ENCODE measurements around the gene PRLR.
"Not testable (repeated sequence)": the region's sequence is repeated elsewhere in the genome, so short reads cannot be mapped to it uniquely, and the experiment has no call there.

PRLR gene

DNA sequence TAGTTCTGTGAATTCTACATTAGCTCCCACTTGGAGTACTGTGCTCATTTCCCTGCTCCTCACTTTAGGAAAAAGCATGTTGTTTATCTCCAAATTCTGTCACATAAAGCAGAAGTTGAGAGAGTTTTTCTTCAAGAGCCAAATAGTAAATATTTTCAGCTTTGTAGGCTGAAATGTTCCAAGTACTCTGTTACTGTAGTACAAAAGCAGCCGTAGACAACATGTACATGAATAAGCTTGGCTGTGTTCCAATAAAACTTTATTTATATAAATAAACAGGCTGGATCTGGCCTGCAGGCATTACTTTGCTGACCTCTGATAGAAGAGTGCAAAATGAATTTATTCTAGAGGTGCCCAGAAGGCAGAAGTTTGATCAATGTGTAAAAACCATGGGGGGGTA is 109.6 kb downstream of the PRLR start:
- Histone ChIP-seq H3K9ac (ENCODE audit: low read depth in 1 of 2, low read length in 2 of 2) (no peak overlapping the region), H3K9me3 (ENCODE audit: control insufficient read depth in 2 of 2, low read length in 2 of 2) (no peaks in the 10 kb centered on the region), H3K4me3 (ENCODE audit: low read length in 2 of 2) (no peak overlapping the region)

DNA sequence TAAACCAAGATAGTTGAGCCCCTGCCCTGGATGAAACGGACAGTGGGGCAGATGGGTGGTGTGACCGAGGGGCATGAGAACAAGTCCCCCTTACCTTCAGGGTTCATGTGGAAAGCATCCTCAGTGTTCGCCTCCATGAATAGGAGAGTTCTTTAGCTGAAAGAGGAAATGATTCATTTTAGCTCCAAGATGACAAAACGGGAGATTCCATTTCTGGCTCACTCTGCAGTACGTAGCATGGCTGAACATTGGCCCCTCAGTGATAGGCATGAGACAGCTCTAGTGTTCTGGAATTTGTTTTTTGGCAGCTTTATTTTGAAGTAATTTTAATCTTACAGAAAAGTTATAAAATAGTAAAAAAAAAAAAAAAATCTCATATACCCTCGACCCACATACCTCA is 112.3 kb downstream of the PRLR start:
- Histone ChIP-seq H3K27me3 (ENCODE audit: control insufficient read depth in 2 of 2, insufficient read depth in 2 of 2, low read length in 2 of 2) (no peaks in the 10 kb centered on the region), H3K4me3 (ENCODE audit: low read length in 2 of 2) (no peak overlapping the region), H3K27ac (ENCODE audit: low read depth in 2 of 2, low read length in 2 of 2) (no peak overlapping the region), H3K9me3 (ENCODE audit: control insufficient read depth in 2 of 2, low read length in 2 of 2) (no peaks in the 10 kb centered on the region), H3K4me1 (ENCODE audit: control insufficient read depth in 2 of 2, insufficient read depth in 2 of 2, low read length in 2 of 2) (peaks cover 0 to 5% of the 10 kb centered on the region in 2 donors), H3K36me3 (ENCODE audit: control insufficient read depth in 2 of 2, insufficient read depth in 2 of 2, low read length in 2 of 2) (no peaks in the 10 kb centered on the region), H3K9ac (ENCODE audit: low read depth in 1 of 2, low read length in 2 of 2) (no peak overlapping the region)

More for the DNA sequence above, 109.6 kb downstream of the PRLR start:
- H3K27me3 ChIP-seq (ENCODE audit: control insufficient read depth in 2 of 2, insufficient read depth in 2 of 2, low read length in 2 of 2) = no peaks in the 10 kb centered on the region
- no peaks in the 10 kb centered on the region for H3K4me1 ChIP-seq (ENCODE audit: control insufficient read depth in 2 of 2, insufficient read depth in 2 of 2, low read length in 2 of 2)
- H3K36me3 ChIP-seq (ENCODE audit: control insufficient read depth in 2 of 2, insufficient read depth in 2 of 2, low read length in 2 of 2) = no peaks in the 10 kb centered on the region
- H3K27ac ChIP-seq (ENCODE audit: low read depth in 2 of 2, low read length in 2 of 2) = no peak overlapping the region

DNA sequence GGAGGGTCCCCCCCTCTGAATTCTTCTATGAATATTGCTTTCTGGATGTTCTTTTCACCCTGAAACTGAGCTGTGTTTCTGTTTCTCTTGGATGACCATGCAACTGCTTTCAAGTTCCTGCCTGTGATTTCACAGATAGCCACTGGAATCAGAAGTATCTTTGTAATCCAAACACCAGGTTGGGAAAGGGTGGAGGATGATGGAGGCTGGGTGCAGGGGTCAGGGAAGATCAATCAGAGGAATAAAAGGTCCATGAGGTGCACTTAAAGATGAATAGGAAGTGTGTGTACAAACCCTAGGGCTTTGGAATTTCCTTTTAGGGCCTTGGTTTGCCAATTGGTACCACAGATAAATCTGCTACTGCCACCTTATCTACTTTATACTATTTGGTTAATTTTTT is 114.4 kb downstream of the PRLR start:
- no peak overlapping the region for H3K4me3 ChIP-seq (ENCODE audit: low read length in 2 of 2)
- peaks cover 0 to 5% of the 10 kb centered on the region in 2 donors for H3K4me1 ChIP-seq (ENCODE audit: control insufficient read depth in 2 of 2, insufficient read depth in 2 of 2, low read length in 2 of 2)
- H3K27me3 ChIP-seq (ENCODE audit: control insufficient read depth in 2 of 2, insufficient read depth in 2 of 2, low read length in 2 of 2) = no peaks in the 10 kb centered on the region
- H3K9me3 ChIP-seq (ENCODE audit: control insufficient read depth in 2 of 2, low read length in 2 of 2) = no peaks in the 10 kb centered on the region
- H3K36me3 ChIP-seq (ENCODE audit: control insufficient read depth in 2 of 2, insufficient read depth in 2 of 2, low read length in 2 of 2) = no peaks in the 10 kb centered on the region
- H3K27ac ChIP-seq (ENCODE audit: low read depth in 2 of 2, low read length in 2 of 2) = no peak overlapping the region
- no peak overlapping the region for H3K9ac ChIP-seq (ENCODE audit: low read depth in 1 of 2, low read length in 2 of 2)

DNA sequence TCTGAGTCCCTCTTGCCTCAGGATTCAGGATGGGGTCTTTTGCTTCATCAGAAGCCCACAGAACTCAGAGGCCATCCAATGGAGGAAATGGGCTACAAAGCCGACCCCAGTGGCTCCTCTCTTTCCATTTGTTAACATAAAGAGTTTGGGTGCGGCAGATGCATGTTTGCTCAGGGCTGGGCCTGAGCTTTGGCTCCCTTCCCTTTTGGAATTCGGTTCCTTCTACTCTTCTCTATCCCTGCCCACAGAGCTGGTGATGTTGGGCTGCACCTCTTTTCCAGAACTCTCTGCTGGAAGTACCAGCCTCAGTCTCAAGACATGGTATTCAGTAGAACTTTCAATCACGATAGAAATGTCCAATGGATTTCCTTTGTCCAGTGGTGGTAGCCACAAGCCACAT is 115.6 kb downstream of the PRLR start:
- H3K9ac ChIP-seq (ENCODE audit: low read depth in 1 of 2, low read length in 2 of 2) = no peak overlapping the region
- no peaks in the 10 kb centered on the region for H3K27me3 ChIP-seq (ENCODE audit: control insufficient read depth in 2 of 2, insufficient read depth in 2 of 2, low read length in 2 of 2)
- H3K4me3 ChIP-seq (ENCODE audit: low read length in 2 of 2) = no peak overlapping the region
- no peaks in the 10 kb centered on the region for H3K36me3 ChIP-seq (ENCODE audit: control insufficient read depth in 2 of 2, insufficient read depth in 2 of 2, low read length in 2 of 2)
- no peak overlapping the region for H3K27ac ChIP-seq (ENCODE audit: low read depth in 2 of 2, low read length in 2 of 2)
- H3K9me3 ChIP-seq (ENCODE audit: control insufficient read depth in 2 of 2, low read length in 2 of 2) = no peaks in the 10 kb centered on the region
- peaks cover 0 to 5% of the 10 kb centered on the region in 2 donors for H3K4me1 ChIP-seq (ENCODE audit: control insufficient read depth in 2 of 2, insufficient read depth in 2 of 2, low read length in 2 of 2)

DNA sequence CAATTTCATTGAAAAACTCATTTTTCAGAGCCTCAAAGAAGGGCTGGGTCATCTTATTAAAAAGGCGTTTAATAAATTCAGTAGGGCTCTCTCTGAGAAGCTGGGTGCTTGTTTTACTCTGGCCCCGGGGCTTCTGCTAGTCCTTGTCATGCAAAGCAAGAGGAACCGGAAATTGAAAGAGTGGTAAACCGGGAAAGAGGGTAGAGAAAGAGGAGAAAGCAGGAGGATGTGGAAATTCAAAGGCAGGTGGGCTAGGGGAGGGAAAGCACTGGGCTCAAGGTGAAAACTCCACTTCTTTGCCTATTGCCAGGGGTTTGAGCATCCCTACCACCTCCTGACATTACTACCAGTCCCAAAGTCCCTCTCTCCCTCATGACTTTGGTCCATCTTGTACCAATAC is 118.0 kb downstream of the PRLR start:
- Histone ChIP-seq H3K4me3 (ENCODE audit: low read length in 2 of 2) (no peak overlapping the region), H3K27me3 (ENCODE audit: control insufficient read depth in 2 of 2, insufficient read depth in 2 of 2, low read length in 2 of 2) (no peaks in the 10 kb centered on the region), H3K4me1 (ENCODE audit: control insufficient read depth in 2 of 2, insufficient read depth in 2 of 2, low read length in 2 of 2) (peaks cover 0 to 5% of the 10 kb centered on the region in 2 donors), H3K36me3 (ENCODE audit: control insufficient read depth in 2 of 2, insufficient read depth in 2 of 2, low read length in 2 of 2) (no peaks in the 10 kb centered on the region), H3K27ac (ENCODE audit: low read depth in 2 of 2, low read length in 2 of 2) (no peak overlapping the region), H3K9ac (ENCODE audit: low read depth in 1 of 2, low read length in 2 of 2) (no peak overlapping the region), H3K9me3 (ENCODE audit: control insufficient read depth in 2 of 2, low read length in 2 of 2) (no peaks in the 10 kb centered on the region)

DNA sequence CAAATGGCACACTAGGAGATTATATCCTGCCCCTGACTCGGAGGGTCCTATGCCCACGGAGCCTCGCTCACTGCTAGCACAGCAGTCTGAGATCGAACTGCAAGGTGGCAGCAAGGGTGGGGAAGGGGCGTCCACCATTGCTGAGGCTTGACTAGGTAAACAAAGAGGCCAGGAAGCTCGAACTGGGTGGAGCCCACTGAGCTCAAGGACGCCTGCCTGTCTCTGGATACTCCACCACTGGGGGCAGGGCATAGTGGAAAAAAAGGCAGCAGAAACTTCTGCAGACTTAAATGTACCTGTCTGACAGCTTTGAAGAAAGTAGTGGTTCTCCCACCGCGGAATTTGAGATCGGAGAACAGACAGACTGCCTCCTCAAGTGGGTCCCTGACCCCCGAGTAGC is 125.7 kb downstream of the PRLR start:
- H3K9me3 ChIP-seq (ENCODE audit: control insufficient read depth in 2 of 2, low read length in 2 of 2); H3K36me3 ChIP-seq (ENCODE audit: control insufficient read depth in 2 of 2, insufficient read depth in 2 of 2, low read length in 2 of 2); H3K9ac ChIP-seq (ENCODE audit: low read depth in 1 of 2, low read length in 2 of 2); H3K27ac ChIP-seq (ENCODE audit: low read depth in 2 of 2, low read length in 2 of 2); H3K4me3 ChIP-seq (ENCODE audit: low read length in 2 of 2); H3K4me1 ChIP-seq (ENCODE audit: control insufficient read depth in 2 of 2, insufficient read depth in 2 of 2, low read length in 2 of 2); H3K27me3 ChIP-seq (ENCODE audit: control insufficient read depth in 2 of 2, insufficient read depth in 2 of 2, low read length in 2 of 2): not testable (repeated sequence)

DNA sequence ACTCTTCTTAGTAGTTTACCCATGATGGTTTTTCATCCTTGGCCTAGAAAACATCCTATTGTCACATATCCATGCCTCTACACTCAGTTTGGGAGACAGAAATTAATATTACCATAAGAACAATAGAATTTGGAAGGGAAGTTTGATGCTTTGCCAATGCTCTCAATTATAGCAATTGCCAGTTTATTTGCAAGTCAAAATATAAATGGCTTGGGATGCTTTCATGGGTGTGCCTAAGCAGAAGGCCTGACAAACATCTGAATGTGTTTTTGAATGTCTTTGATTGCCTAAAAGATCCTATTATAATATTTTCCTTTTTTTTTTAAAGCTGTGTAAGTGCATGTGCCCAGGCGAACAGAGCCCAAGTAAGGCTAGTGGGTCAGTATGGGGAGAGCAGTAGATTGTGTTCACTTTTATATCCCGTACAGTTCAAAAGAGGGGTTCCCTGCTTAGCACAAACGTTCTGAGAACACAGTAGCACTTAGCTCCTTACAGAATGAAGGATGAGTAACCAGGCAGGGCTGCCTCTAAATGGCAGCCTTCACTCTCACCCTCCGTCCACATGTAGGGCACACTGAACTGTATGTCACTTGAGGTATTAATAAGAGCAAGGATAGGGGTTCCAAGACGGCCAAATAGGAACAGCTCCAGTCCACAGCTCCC is 126.5 kb downstream of the PRLR start:
- no peaks in the 10 kb centered on the region for H3K4me1 ChIP-seq (ENCODE audit: control insufficient read depth in 2 of 2, insufficient read depth in 2 of 2, low read length in 2 of 2)
- no peak overlapping the region for H3K9ac ChIP-seq (ENCODE audit: low read depth in 1 of 2, low read length in 2 of 2)
- no peak overlapping the region for H3K4me3 ChIP-seq (ENCODE audit: low read length in 2 of 2)
- H3K27me3 ChIP-seq (ENCODE audit: control insufficient read depth in 2 of 2, insufficient read depth in 2 of 2, low read length in 2 of 2) = no peaks in the 10 kb centered on the region
- H3K36me3 ChIP-seq (ENCODE audit: control insufficient read depth in 2 of 2, insufficient read depth in 2 of 2, low read length in 2 of 2) = no peaks in the 10 kb centered on the region
- H3K27ac ChIP-seq (ENCODE audit: low read depth in 2 of 2, low read length in 2 of 2) = no peak overlapping the region
- no peaks in the 10 kb centered on the region for H3K9me3 ChIP-seq (ENCODE audit: control insufficient read depth in 2 of 2, low read length in 2 of 2)

DNA sequence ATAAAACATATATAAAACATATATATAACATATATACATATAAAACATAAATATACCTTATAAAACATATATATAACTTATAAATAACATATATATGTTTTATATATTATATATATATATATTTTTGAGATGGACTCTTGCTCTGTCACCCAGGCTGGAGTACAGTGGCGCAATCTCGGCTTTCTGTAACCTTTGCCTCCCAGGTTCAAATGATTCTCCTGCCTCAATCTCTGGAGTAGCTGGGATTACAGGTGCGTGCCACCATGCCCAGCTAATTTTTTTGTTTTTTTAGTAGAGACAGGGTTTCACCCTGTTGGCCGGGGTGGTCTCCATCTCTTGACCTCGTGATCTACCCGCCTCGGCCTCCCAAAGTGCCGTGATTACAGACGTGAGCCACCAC is 128.6 kb downstream of the PRLR start:
- not testable (repeated sequence) for H3K4me3 ChIP-seq (ENCODE audit: low read length in 2 of 2); H3K9ac ChIP-seq (ENCODE audit: low read depth in 1 of 2, low read length in 2 of 2); H3K27ac ChIP-seq (ENCODE audit: low read depth in 2 of 2, low read length in 2 of 2); H3K9me3 ChIP-seq (ENCODE audit: control insufficient read depth in 2 of 2, low read length in 2 of 2); H3K27me3 ChIP-seq (ENCODE audit: control insufficient read depth in 2 of 2, insufficient read depth in 2 of 2, low read length in 2 of 2); H3K4me1 ChIP-seq (ENCODE audit: control insufficient read depth in 2 of 2, insufficient read depth in 2 of 2, low read length in 2 of 2); H3K36me3 ChIP-seq (ENCODE audit: control insufficient read depth in 2 of 2, insufficient read depth in 2 of 2, low read length in 2 of 2)

DNA sequence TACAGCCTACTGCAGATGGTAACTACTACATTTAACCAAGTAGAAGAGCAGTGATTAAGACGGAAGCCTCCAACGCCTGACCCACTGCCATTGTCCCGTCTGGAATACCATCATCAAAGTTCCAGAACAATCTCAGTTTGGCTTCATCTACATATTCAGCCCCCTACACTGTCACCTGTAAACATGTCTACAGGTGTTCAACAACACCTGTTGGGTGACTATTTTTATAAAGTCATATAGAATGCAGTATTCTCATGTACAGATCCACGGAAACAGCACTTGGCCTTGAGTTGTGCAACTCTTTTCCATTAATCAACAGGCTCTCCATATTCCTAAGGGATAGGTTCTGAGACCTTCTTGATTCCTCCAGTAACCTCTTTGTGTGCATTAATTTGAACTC is 129.3 kb downstream of the PRLR start:
- no peaks in the 10 kb centered on the region for H3K9me3 ChIP-seq (ENCODE audit: control insufficient read depth in 2 of 2, low read length in 2 of 2)
- no peak overlapping the region for H3K4me3 ChIP-seq (ENCODE audit: low read length in 2 of 2)
- no peak overlapping the region for H3K9ac ChIP-seq (ENCODE audit: low read depth in 1 of 2, low read length in 2 of 2)

DNA sequence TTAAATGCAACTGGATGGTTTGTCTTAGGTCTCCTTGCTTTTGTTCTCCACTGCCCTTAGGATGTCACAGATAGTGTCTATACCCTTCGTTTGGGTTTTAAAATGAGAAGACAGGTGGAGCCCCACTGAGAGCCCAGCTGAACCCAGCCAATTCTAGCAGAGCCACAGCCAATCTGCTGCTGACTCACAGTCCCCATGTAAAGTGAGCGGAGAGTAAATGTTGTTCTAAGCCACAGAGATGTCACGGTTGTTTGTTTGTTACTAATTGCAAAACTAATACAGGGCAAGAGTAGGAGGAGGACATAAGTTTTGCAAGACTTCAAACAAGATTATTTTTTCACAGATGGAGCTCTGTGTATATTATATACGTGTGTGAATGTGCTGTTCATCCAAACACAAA is 132.1 kb downstream of the PRLR start:
- no peak overlapping the region for H3K9ac ChIP-seq (ENCODE audit: low read depth in 1 of 2, low read length in 2 of 2)
- H3K9me3 ChIP-seq (ENCODE audit: control insufficient read depth in 2 of 2, low read length in 2 of 2) = no peaks in the 10 kb centered on the region
- no peaks in the 10 kb centered on the region for H3K27me3 ChIP-seq (ENCODE audit: control insufficient read depth in 2 of 2, insufficient read depth in 2 of 2, low read length in 2 of 2)
- no peak overlapping the region for H3K4me3 ChIP-seq (ENCODE audit: low read length in 2 of 2)
- H3K27ac ChIP-seq (ENCODE audit: low read depth in 2 of 2, low read length in 2 of 2) = no peak overlapping the region
- H3K4me1 ChIP-seq (ENCODE audit: control insufficient read depth in 2 of 2, insufficient read depth in 2 of 2, low read length in 2 of 2) = peaks cover 0 to 3% of the 10 kb centered on the region in 2 donors
- H3K36me3 ChIP-seq (ENCODE audit: control insufficient read depth in 2 of 2, insufficient read depth in 2 of 2, low read length in 2 of 2) = no peaks in the 10 kb centered on the region

More for the DNA sequence above, 129.3 kb downstream of the PRLR start:
- Histone ChIP-seq H3K36me3 (ENCODE audit: control insufficient read depth in 2 of 2, insufficient read depth in 2 of 2, low read length in 2 of 2) (no peaks in the 10 kb centered on the region), H3K4me1 (ENCODE audit: control insufficient read depth in 2 of 2, insufficient read depth in 2 of 2, low read length in 2 of 2) (no peaks in the 10 kb centered on the region), H3K27ac (ENCODE audit: low read depth in 2 of 2, low read length in 2 of 2) (no peak overlapping the region), H3K27me3 (ENCODE audit: control insufficient read depth in 2 of 2, insufficient read depth in 2 of 2, low read length in 2 of 2) (no peaks in the 10 kb centered on the region)

DNA sequence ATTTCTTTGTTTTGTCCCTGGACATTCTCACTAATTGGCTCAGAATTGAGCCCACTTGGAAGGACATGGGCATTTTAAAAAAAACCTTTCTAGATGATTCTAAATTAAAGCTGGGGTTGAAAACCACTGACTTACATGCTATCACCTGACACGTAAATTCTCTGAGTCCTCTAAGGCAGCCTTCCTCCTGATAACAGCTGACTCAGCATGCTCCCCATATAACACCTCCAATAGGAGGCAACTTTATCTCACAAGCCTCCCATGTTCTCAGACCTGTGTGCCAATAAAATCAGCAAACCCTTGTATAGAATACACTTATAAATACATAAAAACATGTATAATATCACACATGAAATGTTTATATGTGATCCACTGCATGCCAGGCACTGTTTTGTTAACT is 133.4 kb downstream of the PRLR start:
- H3K27me3 ChIP-seq (ENCODE audit: control insufficient read depth in 2 of 2, insufficient read depth in 2 of 2, low read length in 2 of 2) = no peaks in the 10 kb centered on the region
- peaks cover 3 to 4% of the 10 kb centered on the region in 2 donors for H3K4me1 ChIP-seq (ENCODE audit: control insufficient read depth in 2 of 2, insufficient read depth in 2 of 2, low read length in 2 of 2)
- no peaks in the 10 kb centered on the region for H3K9me3 ChIP-seq (ENCODE audit: control insufficient read depth in 2 of 2, low read length in 2 of 2)
- H3K27ac ChIP-seq (ENCODE audit: low read depth in 2 of 2, low read length in 2 of 2) = no peak overlapping the region
- H3K9ac ChIP-seq (ENCODE audit: low read depth in 1 of 2, low read length in 2 of 2) = no peak overlapping the region
- H3K36me3 ChIP-seq (ENCODE audit: control insufficient read depth in 2 of 2, insufficient read depth in 2 of 2, low read length in 2 of 2) = no peaks in the 10 kb centered on the region
- H3K4me3 ChIP-seq (ENCODE audit: low read length in 2 of 2) = no peak overlapping the region

Measured in mucosa of rectum (tissue), 2 donors.